Inferior parietal cortex (tissue), 1 donor: ENCODE data around the gene ACP5.

Experiments used
- DNase-seq: peaks from one replicate; pipeline ENCODE4 v3.0.0-alpha.2; 2016; ENCODE audit errors: extremely low spot score

ACP5 gene

DNA sequence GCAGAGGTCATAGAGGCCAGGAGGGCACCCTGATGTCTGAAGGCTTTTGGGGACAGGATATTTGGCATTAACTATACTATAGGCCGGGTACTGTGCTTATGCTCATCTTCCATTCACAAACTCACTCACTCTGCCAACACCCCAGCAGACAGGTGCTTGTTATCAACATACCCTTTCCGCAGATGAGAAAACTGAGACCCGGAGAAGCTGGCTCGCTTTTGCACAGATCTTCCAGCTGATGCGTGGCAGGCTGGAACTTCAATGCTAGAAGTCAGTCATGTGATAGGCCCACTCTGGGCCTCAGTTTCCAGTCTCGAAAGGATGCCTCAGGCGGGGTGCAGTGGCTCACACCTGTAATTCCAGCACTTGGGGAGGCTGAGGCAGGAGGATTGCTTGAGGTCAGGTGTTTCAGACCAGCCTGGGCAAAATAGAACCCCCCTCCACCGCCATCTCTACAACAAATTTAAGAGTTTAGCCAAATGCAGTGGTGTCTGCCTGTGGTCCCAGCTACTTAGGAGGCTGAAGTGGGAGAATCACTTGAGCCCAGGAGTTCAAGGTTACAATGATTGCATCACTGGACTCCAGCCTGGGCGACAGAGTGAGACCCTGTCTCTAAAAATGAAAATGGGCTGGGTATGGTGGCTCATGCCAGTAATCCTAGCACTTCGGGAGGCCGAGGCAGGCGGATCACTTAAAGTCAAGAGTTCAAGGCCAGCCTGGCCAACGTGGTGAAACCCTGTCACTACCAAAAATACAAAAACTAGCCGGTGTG, 29.3 kb downstream of the ACP5 start:
- no peak for DNase-seq

- no peak for DNase-seq
Observed at GRCh38 chr19:11541238-11541637, 36.2 kb downstream of the ACP5 start.

DNA sequence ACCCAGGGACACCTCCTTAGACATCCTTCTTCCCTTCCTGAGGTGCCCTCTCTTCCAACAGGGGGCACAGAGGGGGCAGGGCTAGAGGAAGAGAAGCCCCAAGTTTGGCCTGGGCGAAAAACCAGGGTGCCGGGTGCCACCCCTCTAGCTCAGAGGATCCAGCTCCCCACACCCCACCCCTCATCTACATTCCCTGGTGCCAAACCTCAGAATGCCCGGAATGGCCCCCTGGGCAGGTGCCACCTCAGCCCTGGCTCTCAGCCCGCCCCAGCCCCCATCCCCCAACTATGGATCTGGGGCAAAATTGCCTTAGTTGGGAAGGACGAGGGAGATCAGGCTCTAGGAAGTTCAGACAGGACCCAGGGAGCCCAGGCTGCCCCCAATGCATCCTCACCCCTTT, 36.8 kb downstream of the ACP5 start:
- DNase-seq: no peak

- DNase-seq: no peak
Observed at GRCh38 chr19:11539495-11540365, 37.7 kb downstream of the ACP5 start.

DNA sequence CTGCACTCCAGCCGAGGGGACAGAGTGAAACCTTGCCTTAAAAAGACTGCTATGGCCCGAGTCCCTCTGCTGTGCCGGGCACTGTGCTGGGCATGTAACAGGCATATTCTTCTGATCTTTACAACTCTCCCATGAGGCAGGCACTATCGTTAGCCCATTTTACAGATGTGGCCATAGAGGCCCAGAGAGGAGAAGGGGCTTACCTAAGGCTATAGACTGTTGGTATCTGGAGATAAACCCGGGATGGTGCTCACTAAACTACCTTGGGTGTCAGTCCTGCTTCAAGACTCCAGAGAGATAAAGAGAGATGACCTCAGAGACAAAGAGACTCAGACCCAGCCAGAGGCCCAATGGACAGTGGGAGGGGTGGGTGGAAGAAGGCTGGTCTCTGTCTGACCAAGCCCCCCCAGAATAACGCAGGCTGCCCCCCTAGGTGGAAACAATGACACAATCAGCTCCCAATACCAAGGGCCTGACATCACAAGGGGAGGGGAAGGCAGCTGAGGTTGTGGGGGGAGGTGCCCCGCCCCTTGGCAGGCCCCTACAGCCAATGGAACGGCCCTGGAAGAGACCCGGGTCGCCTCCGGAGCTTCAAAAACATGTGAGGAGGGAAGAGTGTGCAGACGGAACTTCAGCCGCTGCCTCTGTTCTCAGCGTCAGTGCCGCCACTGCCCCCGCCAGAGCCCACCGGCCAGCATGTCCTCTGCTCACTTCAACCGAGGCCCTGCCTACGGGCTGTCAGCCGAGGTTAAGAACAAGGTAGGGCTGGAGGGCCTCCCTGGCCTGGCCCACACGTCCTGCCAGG, 39.0 kb downstream of the ACP5 start, which contains the start of gene CNN1:
Gene CNN1, plus strand, starts transcription at position 620 of the 805 bp plus-strand sequence. Its CDS starts 77 bp downstream, at position 697.
- no peak for DNase-seq

- DNase-seq: peak; percentile 74
Observed at GRCh38 chr19:11535792-11536595, 41.5 kb downstream of the ACP5 start.

GRCh38 chr19:11534948-11535347, 42.5 kb downstream of the ACP5 start:
- no peak for DNase-seq

DNA sequence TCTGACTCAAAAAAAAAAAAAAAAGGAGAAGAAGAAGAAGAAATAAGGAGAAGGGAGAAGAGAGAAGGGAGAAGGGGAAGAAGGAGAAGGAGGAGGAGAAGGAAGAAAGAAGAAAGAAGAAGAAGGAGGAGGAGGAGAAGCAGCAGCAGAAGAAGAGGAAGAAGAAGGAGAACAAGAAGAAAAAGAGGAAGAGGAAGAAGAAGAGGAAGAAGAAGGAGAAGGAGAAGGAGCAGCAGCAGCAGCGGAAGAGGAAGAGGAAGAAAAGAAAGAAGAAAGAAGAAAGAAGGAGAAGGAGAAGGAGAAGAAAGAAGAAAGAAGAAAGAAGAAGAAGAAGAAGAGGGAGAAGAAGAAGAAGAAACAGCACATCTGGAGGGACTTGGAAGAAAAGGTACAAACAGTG, 42.9 kb downstream of the ACP5 start:
- DNase-seq: no peak

GRCh38 chr19:11530432-11530831, 47.0 kb downstream of the ACP5 start:
- peak; percentile 97 for DNase-seq

DNA sequence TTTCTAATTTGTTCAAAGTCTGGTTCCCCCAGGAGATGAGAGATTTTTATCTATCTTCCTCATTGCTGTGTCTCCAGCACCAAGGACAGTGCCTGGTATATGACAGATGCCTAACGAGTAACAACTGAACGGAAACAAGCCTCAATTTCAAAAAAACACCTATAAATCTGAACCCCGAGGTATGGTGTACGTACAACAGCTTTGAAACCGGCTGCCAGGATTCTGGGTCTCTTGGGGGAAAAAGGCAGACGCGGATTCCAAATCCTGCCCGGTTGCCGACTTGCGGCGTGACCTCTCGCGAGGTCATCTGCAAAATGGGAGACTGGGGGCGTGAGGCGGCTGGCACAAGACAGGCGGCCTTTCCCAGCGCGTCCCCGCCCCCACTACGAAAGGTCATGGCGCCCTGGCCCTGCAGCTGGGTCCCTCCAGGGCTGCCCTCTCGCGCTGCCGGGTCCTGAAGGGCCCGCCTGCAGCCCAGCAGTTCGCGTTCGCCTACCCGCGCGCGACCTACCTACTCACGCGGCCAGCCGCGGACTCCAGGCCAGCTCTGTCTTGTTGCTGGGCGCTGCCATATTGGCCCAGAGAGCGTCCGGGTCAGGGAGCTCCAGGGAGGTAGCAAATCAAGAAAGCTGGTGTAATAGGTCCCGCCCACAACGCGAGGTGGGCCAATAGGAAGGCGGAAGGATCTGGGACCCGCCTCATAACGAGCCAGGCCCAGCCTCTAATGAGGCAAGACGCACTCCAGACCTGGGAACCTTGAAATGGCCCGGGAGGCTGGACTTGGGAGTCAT, 48.7 kb downstream of the ACP5 start, which contains the start of gene ECSIT:
Gene ECSIT, minus strand, starts transcription at position 584 of the 791 bp plus-strand sequence. CDS start 9,964 bp downstream, outside the sequence.
- DNase-seq: peak; percentile 98
